GM18505 (cell line): ENCODE data around the gene SSBP1.
"Not testable (repeated sequence)": the region's sequence is repeated elsewhere in the genome, so short reads cannot be mapped to it uniquely, and the experiment has no call there.

Experiments used
- ATAC-seq: cut with Tn5 transposase; IDR thresholded peaks from one replicate; pipeline ENCODE4 v1.9.1; 2021; ENCODE audit not compliant: unreplicated experiment
- POLR2A ChIP-seq: IDR thresholded peaks from 4 replicates; pipeline ENCODE4 v1.6.1; 2011; ENCODE audit warnings: borderline replicate concordance; ENCODE audit not compliant: insufficient read depth, insufficient read length; ENCODE audit errors: extremely low read depth

SSBP1 gene

GRCh38 chr7:141715794-141716689, 22.1 kb upstream of the SSBP1 start:
- no peak for ATAC-seq
- TF ChIP-seq POLR2A, result no peak

GRCh38 chr7:141717450-141717849, 20.7 kb upstream of the SSBP1 start:
- ATAC-seq, result no peak
- TF ChIP-seq POLR2A, result no peak

GRCh38 chr7:141722529-141722928, 15.6 kb upstream of the SSBP1 start:
- no peak for TF ChIP-seq POLR2A
- no peak for ATAC-seq

- ATAC-seq, result no peak
- no peak for TF ChIP-seq POLR2A
Observed at GRCh38 chr7:141729020-141729419, 9.1 kb upstream of the SSBP1 start.

GRCh38 chr7:141731476-141732149, 6.5 kb upstream of the SSBP1 start:
- TF ChIP-seq POLR2A, result no peak
- no peak for ATAC-seq

- TF ChIP-seq POLR2A, result no peak
- no peak for ATAC-seq
Observed at GRCh38 chr7:141737118-141737835, 881 bp upstream of the SSBP1 start.

- TF ChIP-seq POLR2A, result no peak
- ATAC-seq, result no peak
Observed at GRCh38 chr7:141738592-141739013, 445 bp downstream of the SSBP1 start.

- no peak for ATAC-seq
- no peak for TF ChIP-seq POLR2A
Observed at GRCh38 chr7:141739250-141739649, 1.1 kb downstream of the SSBP1 start.

GRCh38 chr7:141742229-141742628, 4.1 kb downstream of the SSBP1 start:
- no peak for ATAC-seq
- no peak for TF ChIP-seq POLR2A

- TF ChIP-seq POLR2A, result no peak
- no peak for ATAC-seq
Observed at GRCh38 chr7:141744131-141744530, 6.0 kb downstream of the SSBP1 start.

- no peak for TF ChIP-seq POLR2A
- ATAC-seq, result no peak
Observed at GRCh38 chr7:141748396-141748795, 10.2 kb downstream of the SSBP1 start.

- ATAC-seq, result not testable (repeated sequence)
Observed at GRCh38 chr7:141751904-141752303, 13.7 kb downstream of the SSBP1 start.

- TF ChIP-seq POLR2A, result no peak
- ATAC-seq, result no peak
Observed at GRCh38 chr7:141752634-141753033, 14.5 kb downstream of the SSBP1 start.
